ENCODE measurements around the gene USB1. TPM values are rescaled to one million over a fixed set of nuclear protein-coding genes. Genes with fewer than 3 reads are reported as not detected.

The USB1 gene
- total RNA-seq, 1 donor from 2014 or later, result 5.0 TPM

- DNase-seq, result no peak
These were observed 34.4 kb downstream of the USB1 start for GRCh38 chr16:58035356-58036170.

- no peak for DNase-seq
These were observed 35.7 kb downstream of the USB1 start for GRCh38 chr16:58036943-58037342.

- DNase-seq, result no peak
These were observed 36.3 kb downstream of the USB1 start for GRCh38 chr16:58037365-58038057.

GRCh38 chr16:58038219-58038641, 37.0 kb downstream of the USB1 start:
- no peak for DNase-seq

GRCh38 chr16:58039829-58040495, 38.8 kb downstream of the USB1 start:
- DNase-seq, result no peak

GRCh38 chr16:58040496-58040846, 39.3 kb downstream of the USB1 start:
- no peak for DNase-seq

- no peak for DNase-seq
These were observed 39.9 kb downstream of the USB1 start for GRCh38 chr16:58040945-58041627.

- no peak for DNase-seq
These were observed 40.4 kb downstream of the USB1 start for GRCh38 chr16:58041628-58041955.

GRCh38 chr16:58042001-58042885, 41.0 kb downstream of the USB1 start:
- no peak for DNase-seq

GRCh38 chr16:58042886-58043515, 41.8 kb downstream of the USB1 start:
- DNase-seq, result no peak

GRCh38 chr16:58043571-58044155, 42.5 kb downstream of the USB1 start:
- DNase-seq, result no peak

GRCh38 chr16:58044266-58045019, 43.2 kb downstream of the USB1 start:
- DNase-seq, result no peak

- DNase-seq, result no peak
These were observed 43.9 kb downstream of the USB1 start for GRCh38 chr16:58045096-58045495.

GRCh38 chr16:58046054-58046881, 45.1 kb downstream of the USB1 start:
- no peak for DNase-seq

GRCh38 chr16:58046936-58047335, 45.7 kb downstream of the USB1 start:
- no peak for DNase-seq

GRCh38 chr16:58047557-58048348, 46.5 kb downstream of the USB1 start:
- no peak for DNase-seq

- DNase-seq, result no peak
These were observed 47.5 kb downstream of the USB1 start for GRCh38 chr16:58048494-58049231.

Data from occipital lobe (tissue), 2 donors.